Dedifferentiated amniotic fluid mesenchymal stem cell (primary cell): Measurements from ENCODE around the gene PPP1R3G.

ENCODE experiments used
- DNase-seq: peaks from one replicate; pipeline ENCODE4 v3.0.0-alpha.2; 2016; ENCODE audit errors: extremely low spot score

PPP1R3G gene

DNA sequence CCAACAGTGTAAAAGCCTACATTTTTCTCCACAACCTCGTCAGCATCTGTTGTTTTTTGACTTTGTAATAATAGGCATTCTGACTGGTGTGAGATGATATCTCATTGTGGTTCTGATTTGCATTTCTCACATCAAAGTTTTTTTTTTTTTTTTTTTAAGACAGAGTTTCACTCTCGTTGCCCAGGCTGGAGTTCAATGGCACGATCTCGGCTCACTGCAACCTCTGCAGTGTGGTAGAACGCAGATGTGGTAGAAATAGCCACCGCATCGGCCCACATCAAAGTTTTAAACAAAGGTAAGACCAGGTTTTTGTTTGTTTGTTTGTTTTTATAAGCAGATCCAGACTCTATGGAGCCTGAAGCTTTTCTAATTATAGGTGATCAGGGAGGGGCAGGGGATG lies 12.7 kb upstream of the PPP1R3G start:
- DNase-seq: no peak

DNA sequence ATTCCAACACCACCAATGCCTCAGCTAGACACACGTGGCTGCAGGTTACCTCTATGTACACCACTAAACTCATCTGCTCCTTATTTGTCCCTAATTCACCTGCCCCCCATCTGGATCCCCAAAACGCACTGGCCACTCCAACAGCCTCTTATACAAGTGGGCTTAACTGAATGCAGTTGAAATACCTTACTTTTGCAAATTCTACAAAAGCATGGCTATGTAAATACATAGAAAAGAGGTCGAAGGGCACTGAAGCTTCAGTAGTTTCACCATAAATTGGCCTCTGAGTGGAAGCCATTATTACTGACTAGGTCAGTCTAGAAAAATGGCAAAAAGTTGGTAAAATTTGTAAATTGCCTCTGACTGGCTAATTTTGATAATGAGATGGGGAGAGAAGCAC lies 11.1 kb upstream of the PPP1R3G start:
- no peak for DNase-seq

DNA sequence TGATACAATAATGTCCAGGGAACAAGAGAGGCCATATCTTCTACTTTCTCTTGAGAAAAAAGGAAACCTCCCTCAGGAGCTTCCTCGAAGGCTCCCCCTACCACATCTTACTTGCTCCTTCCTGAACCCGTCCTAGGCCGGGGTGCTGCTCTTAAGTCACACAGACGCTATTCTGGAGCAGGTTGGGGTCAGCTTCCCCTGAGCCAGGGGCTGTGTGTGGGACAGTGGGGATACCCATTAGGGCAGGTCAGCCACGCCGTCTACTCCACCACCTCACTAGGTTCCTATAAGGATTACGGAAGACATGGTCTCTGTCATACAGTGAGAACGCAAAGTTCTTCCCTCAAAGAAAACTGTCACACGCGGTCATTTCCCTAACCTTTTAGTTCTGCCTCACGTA lies 8.2 kb upstream of the PPP1R3G start:
- no peak for DNase-seq

DNA sequence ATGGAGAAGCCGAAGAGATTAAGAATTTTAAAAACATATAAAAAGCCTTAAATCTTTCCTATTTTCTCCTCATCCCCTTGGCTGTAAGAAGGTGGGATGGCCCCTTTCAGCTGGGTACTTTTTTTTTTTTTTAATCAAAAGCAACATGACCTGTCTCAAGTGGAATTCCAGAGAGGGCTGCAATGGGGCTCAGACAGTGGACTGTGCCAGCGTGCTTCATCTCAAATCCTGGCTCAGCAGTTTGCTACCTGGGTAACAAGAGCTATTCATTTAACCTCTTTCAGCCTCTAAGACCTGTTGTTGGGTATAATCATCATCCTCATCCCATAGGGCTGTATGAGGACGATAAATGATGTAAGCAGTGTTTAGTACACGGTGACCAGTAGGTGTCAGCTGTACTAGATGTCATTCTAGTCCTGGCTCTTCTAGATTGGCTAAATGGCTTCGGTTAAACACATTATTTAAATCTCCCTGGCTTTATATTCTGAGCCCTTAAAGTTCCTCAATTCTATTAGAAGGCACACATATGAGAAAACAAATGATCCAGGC lies 6.9 kb upstream of the PPP1R3G start:
- DNase-seq: no peak

DNA sequence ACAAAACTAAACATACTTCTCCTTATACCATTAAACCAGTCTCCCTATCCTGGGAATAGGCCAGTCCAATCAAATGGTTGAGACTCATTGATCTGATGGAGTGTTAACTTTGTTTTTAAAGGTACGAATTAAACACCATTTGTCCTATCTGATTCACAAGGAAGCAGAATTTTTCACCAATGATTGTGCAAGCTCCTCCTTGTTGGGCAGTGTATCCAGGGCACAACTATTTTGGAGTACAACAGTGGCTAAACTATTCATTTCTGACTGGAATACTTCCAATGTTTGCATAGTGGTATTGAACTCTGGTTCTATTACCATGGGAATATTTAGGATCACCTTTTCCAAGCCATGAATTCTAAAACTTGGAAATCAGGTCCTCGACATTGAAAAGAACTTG lies 5.4 kb upstream of the PPP1R3G start:
- no peak for DNase-seq

DNA sequence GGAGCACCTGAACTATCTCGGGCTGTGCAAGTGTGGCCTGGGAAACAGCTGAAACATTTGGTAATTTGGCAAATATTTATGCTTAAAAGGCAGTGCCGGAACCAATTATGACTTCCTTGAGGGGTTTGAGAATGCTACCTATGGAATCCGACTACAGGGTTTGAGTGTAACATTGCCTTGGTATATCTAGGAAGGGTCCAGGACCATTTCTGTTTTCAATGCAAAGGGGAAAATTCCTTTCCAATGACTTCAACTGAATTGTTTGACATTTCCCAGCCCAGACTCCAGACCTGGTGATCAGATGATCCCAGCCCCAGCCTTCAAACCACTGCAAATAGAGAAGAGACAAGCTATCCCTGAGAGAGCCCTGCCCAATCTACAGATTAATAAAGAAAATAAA lies 4.6 kb upstream of the PPP1R3G start:
- no peak for DNase-seq

DNA sequence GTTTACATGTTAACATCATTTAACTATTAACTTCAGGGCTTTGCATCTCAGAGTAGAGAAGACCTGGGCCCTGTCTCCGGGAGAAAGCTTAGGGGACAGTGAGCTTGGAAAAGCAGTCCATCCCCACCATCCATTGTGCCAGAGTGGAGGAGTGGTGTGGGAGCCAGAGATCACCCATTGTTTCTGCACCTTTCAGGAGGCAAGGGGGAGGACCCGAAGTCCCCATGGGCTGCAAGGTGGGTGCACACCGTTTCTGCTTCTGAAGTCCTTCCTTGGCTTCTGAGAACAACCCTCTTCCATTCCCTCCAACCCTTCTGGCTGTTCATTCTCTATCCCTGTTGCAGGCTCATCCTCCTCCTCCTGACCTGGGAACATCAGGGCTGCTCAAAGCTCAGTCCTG lies 4.0 kb upstream of the PPP1R3G start:
- DNase-seq: no peak

DNA sequence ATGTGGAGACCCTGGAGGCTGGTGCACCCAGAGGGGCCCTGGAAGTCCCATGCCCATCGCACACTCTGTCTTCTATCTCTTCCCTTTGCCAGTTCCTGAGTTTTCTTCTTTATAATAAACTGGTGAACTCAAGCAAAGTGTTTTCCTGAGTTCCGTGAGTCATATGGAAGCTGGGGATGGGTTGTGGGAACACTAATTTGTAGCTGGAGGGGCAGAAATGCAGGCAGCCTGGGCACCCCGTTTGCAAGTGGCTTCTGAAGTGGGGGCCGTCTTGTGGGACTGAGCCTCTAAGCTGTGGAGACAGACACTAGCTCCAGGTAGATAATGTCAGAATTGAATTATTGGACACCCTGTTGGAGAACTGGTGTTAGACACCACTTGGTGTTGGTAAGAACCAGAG lies 3.2 kb upstream of the PPP1R3G start:
- no peak for DNase-seq

DNA sequence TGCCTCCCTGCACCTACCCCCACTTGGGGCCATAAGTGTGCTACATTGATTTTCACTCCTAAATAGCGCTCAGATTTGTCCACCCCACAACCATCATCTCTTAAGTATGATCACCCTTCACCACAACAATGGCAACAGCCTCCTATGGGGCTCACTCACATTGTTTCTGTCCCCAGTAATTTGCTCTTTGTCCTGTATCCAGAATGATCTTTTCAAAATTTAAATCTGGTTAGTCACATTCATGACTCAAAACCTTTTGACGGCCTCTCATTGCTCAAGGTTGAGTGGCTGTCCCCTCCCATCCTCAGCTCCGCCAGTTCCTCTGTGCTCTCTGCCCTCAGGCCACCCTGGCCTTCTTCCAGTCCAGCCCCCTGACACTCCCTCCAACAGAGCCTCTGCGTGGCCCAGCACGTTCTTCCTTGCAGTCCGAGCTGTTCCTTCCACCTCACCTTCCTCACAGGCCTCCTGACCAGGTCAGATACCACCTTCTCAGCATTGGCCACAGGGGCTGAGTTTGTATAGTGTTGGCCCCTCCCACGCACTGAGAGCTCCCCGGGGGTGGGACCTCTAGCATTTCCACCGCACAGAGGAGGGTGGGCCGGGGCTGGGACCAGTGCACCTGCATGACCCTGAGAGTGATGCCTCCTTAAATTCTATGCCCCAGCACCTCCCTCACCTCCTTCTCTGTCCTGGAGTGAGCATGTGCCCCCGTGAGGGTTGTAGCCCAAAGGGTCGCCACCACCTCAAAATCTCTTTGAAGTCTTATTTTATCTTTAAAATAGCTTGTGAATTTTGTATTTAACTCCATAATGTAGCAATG lies 2.4 kb upstream of the PPP1R3G start:
- peak; percentile 74 for DNase-seq

DNA sequence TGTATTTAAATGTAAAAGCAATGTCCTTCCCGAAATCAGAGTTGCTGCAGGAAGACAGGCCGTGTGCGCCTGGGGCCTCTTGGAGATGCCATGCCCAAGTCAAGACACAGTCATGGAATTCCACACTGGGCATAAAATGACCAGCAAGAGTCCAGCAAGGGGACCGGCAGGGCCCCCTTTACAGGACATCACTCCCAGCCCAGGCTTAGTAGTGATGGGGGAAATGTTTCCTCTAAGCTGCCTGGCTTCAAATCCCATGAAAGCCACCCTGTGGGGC lies 1.9 kb upstream of the PPP1R3G start:
- no peak for DNase-seq

DNA sequence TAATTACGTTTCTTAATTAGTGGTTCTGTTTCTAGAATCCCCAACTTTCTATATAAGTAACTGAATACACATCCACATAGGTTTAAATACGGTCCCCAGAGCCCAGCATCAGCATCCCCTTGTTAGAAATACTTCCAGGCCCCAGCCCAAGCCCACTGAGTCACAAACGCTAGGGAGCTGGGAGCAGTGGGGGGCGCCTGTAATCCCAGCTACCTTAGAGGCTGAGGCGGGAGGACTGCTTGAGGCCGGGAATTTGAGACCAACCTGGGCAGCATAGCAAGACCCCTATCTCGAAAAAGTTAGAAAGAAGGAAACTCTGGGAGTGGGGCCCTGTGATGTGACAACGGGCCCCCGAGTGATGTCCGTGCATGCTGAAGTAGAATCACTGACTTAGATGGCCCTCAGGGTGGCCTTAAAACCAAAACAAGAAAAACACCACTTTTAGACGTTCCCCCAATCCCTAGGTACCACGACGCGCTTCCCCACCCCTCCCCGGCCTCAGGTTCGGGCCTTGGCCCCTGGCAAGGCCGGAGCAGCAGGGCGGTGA lies 1.3 kb upstream of the PPP1R3G start:
- DNase-seq: no peak

DNA sequence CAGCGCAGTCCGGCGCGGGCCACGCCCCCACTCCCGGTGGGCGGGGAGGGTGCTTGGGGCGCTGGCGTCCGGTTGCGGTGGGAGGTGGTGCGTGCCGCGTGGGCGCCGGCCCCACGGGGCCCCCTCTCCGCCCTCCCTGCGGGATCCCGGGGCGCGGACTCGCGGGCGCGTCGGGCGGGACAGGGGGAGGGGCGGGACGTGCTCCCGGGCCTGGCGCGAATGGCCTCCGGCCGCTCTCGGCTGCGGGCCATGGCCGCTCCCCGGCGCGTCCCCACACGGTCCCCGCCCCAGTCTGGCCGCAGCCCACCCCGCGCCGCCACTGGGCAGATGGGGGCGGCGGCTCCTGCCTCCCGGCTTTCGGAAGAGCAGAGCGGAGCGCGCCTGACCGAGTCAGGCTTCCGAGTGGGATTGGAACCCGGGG lies 771 bp upstream of the PPP1R3G start:
- no peak for DNase-seq

DNA sequence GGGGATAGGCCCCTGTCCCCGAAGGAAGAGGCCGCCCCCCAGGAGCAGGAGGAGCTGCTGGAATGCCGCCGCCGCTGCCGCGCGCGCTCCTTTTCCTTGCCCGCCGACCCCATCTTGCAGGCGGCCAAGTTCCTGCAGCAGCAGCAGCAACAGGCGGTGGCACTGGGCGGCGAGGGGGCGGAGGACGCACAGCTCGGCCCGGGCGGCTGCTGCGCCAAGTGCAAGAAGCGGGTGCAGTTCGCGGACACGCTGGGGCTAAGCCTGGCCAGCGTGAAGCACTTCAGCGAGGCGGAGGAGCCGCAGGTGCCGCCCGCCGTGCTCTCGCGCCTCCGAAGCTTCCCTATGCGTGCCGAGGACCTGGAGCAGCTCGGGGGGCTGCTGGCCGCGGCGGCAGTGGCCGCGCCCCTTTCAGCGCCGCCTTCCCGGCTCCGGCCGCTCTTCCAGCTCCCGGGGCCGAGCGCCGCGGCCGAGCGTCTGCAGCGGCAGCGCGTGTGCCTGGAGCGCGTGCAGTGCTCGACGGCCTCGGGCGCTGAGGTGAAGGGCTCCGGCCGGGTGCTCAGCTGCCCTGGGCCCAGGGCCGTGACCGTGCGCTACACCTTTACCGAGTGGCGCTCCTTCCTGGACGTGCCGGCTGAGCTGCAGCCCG lies 630 bp downstream of the PPP1R3G start:
- no peak for DNase-seq

DNA sequence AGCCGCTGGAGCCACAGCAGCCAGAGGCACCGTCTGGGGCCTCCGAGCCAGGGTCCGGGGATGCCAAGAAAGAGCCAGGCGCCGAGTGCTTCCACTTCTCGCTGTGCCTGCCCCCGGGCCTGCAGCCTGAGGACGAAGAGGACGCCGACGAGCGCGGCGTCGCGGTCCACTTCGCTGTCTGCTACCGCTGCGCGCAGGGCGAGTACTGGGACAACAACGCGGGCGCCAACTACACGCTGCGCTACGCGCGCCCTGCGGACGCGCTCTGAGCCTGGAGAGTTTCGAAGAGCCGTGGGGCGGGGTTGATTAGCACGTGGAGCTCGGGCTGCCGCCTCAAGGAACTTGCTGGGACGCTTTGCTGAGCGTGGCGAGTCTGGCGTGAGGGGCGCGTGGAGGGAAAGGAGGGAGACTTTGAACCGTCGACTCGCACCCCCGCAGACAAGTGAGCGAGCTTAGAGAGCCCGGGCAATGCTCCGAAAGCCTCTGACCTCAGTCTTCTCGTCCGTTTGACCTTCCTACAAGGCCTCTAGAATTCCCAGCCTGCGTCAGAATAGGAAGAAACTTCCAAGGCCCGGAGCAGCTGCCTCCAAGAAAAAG lies 1.3 kb downstream of the PPP1R3G start:
- DNase-seq: no peak

DNA sequence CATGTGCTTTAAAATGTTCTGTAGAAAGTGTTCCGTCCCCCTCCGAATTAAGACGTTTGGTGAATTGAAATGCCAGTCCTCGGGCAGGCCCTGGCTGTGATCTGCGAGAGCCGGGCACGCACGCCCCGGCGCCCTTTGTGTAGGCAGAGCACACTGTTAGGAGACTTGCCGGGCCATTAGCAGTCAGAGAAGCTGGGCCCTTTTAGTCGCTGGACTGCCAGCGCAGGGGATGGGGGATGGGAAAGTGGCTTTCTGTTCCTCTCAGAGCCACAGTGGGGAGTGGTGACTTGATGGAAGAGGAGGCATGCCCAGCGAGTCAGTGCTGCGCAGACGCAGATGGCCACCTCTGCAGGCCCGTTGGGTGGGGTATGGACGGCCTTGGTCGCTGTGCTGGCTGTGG lies 2.2 kb downstream of the PPP1R3G start:
- DNase-seq: no peak

DNA sequence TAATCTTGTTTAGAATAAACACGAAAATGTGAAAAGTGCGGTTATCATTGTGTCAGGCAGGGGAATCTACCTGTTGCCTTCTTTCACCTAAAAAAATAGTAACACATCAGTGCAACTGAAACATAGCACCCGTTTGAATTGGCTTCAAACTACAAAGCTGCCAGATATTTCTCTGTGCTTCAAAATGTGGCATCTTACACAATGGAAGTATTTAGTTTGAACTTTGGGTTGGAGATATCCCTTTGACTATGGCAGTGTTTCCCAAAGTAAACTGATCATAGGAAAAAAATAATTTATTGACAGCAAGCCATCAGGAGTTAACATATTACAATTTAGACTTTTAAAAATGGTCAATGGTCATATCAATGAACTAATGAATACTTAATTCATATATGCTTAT lies 3.6 kb downstream of the PPP1R3G start:
- DNase-seq: no peak

DNA sequence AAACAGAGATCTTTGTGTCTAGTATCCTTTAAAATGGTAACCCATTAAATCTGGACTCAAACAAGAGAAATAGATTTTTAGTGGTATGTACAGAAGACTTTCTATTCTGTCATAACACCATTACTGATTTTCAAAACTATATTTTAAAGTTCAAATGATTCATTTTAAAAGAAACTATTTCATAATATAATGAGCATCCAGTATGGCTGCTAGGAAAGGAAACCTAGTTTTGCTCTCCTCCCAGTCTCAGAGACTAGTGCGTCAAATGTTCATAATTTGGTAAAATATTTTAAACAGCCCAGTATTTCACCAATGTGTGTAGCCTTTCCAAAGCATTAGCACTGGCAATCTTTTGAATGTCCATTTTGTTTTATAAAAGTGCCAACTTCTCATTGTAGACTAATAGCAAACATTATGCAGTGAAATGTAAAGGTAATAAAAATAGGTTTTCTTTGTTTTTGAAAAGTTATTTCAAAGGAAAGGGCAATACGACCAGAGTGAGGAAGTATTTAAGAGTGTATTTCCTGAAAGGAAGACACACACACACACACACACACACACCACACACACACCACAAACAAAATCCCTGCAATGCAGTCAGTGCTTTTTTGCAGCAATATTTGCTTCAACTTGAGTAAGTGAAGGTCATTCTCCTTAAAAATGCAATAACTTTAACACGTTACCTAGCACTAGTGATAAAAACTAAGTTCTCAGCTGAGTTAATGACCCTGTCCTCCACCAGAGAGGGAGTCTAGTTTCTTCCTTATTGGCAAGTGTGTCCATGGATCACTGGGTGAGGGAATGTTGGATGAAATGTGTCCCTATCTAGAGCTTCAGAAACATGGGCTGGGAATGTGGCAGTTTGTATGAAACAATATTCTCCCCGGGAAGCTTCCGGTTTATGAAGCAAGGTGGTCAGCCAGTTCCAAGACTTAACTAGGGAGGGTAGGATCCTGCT lies 4.6 kb downstream of the PPP1R3G start:
- no peak for DNase-seq

DNA sequence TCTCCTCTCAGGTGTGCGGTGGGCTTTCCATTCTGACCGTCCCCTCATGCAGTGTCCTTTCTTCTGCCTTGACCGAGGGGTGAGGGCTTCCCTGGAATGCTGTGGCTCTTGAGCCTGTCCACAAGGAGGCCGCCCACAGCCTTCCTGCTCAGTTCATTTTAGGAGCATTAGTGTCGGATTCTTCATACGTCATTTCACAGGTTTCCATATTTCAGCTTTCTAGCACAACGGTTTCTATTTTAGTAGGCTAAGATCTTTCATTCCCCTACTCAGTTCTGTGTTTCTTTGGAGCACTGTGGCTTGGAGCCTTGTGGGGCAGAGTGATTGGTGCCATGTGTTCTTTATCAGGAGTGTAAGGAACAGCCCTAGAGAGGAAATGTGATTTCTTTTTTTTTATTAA lies 5.5 kb downstream of the PPP1R3G start:
- DNase-seq: no peak

DNA sequence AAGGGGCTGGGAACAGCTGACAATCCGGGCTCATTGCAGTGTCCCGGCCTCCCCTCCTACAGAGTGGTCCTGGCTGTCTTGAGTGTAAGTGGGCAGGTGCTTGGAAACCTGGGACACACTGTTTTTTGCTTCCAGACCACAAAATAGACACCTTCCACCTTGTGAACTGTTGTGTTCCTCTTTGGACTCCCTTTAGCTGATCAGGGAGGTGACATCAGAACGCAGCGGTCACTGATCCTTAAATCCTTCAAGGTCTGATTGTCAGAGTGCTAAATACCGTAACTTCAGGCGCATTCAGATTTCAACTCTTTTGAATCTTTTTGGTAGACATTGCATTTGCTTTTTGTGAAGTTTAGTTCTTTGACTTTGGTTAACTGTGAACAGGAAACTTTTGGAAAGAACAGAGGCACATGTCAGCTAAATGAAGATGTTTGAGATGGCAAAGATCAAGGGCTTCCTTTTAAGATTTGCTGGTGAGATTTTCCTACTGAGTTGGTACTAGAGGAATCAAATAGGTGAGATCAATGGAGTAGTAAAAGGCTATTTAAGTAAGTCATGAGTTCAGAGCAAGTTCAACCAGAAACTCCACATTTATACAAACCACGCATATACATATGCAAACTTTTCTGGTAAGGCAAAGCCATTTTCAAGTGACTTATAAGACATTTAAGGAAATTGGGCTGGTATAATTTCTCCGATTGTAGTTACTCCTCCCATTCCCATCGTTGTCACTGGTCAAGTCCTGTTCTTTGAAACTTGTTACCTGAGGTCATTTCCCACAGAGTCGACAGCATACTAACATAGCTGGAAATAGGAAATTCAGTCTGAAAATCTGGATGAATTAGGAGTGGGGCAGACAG lies 6.3 kb downstream of the PPP1R3G start:
- DNase-seq: no peak

DNA sequence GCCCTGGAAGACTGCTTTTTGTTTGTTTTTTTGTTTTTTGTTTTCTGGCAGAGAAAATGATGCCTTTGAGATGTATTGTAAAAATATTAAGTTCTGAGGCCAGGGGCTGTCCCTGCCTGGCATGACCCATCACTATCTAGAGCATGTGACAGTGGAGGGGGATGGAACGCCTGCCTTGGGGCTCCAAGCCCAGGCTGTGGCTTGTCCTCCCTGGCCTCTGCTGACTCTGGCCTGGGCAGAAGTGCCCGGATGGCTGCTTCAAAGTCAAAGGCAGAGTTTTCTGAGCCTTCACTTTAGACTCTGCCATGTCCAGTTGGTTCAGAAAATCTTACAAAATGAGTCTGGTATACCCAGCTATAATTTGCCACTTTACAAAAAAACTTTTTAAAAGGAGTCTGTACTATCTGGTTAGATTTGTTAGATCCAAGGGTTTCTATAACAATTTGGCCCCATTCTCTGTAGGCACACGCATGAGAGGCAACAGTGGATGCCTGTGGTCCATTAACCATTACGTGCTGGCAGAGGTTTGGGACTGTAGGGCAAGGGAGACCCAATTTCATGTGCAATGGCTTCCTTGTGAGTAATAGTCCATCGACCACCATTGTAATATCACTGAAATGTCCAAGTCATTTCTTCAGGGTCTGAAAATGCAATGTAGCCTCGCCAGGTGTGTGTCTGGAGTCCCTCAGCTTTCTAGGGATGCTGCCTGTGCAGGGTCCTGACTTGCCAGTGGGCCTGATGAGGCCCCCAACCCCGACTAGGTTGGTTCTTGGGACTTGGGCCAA lies 8.3 kb downstream of the PPP1R3G start:
- no peak for DNase-seq
